Muscle of leg (tissue), 11 donors: ENCODE results near the gene GCH1. TPM values are rescaled to one million over a fixed set of nuclear protein-coding genes. Genes with fewer than 3 reads are reported as not detected.
A peak's percentile ranks its signal among the peaks of the same experiment; 100 is the strongest.
"Not testable (repeated sequence)": the region's sequence is repeated elsewhere in the genome, so short reads cannot be mapped to it uniquely, and the experiment has no call there.

ENCODE experiments used
- DNase-seq: peaks from one replicate; pipeline ENCODE4 v3.0.0; 2013
- H3K27ac ChIP-seq: one replicate; pipeline ENCODE4 v1.5.1; 2013; ENCODE audit warnings: mild to moderate bottlenecking, low read length, control low read depth
- H3K27me3 ChIP-seq: one replicate; pipeline ENCODE4 v1.6.1; 2013; ENCODE audit warnings: low read length; ENCODE audit not compliant: control insufficient read depth, insufficient read depth
- H3K36me3 ChIP-seq: one replicate; pipeline ENCODE4 v1.6.1; 2013; ENCODE audit warnings: low read length; ENCODE audit not compliant: control insufficient read depth, insufficient read depth
- H3K4me1 ChIP-seq: one replicate; pipeline ENCODE4 v1.6.1; 2013; ENCODE audit warnings: low read length; ENCODE audit not compliant: control insufficient read depth, insufficient read depth
- H3K4me3 ChIP-seq: one replicate; pipeline ENCODE4 v1.5.1; 2013; ENCODE audit warnings: low read length, control low read depth
- H3K9me3 ChIP-seq: replicated peaks from 2 replicates; pipeline ENCODE4 v1.6.1; 2013; ENCODE audit warnings: low read depth, low read length; ENCODE audit not compliant: control insufficient read depth
- WGBS: methylation state at CpG from one replicate; pipeline ENCODE4 v1.1.5; 2013; ENCODE audit warnings: missing lambda C conversion rate; ENCODE audit not compliant: insufficient coverage; 5-methylcytosine and 5-hydroxymethylcytosine counted together
- polyA plus RNA-seq, 8 donors: library from polyadenylated mRNA; unstranded; fragments of 120-200 nt; gene quantifications; one replicate each; pipeline versions ENCODE4 v1.2.1 to v1.2.3, GENCODE V29; 2013; ENCODE audit warnings: inconsistent platforms in 1 of 8, low replicate concordance in 1 of 8; ENCODE audit not compliant: insufficient read length in 8 of 8, insufficient read depth in 1 of 8
- total RNA-seq: library from RNA; stranded (reverse); fragments of 120-200 nt; gene quantifications from one replicate; pipeline ENCODE4 v1.2.4, GENCODE V29; 2013

The GCH1 gene
- total and polyA plus RNA-seq, 9 donors, result 2.7 to 5.2 (median 4.2) TPM

DNA sequence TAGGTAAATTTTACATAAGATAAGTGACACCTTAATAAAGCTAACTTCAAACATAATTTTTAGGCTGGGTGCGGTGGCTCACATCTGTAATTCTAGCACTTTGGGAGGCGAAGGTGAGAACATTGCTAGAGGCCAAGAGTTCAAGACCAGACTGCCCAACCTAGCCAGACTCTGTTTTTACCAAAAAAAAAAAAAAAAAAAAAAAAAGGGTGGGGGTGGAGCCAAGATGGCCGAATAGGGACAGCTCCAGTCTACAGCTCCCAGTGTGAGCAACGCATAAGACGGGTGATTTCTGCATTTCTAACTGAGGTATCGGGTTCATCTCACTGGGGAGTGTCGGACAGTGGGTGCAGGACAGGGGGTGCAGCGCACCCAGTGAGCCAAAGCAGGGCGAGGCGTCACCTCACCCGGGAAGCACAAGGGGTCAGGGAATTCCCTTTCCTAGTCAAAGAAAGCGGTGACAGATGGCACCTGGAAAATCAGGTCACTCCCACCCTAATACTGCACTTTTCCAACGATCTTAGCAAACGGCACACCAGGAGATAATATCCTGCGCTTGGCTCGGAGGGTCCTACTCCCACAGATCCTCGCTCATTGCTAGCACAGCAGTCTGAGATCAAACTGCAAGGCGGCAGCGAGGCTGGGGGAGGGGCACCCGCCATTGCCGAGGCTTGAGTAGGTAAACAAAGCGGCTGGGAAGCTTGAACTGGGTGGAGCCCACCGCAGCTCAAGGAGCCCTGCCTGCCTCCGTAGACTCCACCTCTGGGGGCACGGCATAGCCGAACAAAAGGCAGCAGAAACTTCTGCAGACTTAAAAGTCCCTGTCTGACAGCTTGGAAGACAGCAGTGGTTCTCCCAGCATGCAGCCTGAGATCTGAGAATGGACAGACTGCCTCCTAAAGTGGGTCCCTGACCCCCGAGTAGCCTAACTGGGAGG is 32.2 kb downstream of the GCH1 start:
- H3K36me3 ChIP-seq, H3K27me3 ChIP-seq, H3K27ac ChIP-seq, H3K4me3 ChIP-seq, H3K9me3 ChIP-seq, H3K4me1 ChIP-seq, DNase-seq: not testable (repeated sequence)
- 39% methylated on average over 20 of the region's 27 CpGs for WGBS

DNA sequence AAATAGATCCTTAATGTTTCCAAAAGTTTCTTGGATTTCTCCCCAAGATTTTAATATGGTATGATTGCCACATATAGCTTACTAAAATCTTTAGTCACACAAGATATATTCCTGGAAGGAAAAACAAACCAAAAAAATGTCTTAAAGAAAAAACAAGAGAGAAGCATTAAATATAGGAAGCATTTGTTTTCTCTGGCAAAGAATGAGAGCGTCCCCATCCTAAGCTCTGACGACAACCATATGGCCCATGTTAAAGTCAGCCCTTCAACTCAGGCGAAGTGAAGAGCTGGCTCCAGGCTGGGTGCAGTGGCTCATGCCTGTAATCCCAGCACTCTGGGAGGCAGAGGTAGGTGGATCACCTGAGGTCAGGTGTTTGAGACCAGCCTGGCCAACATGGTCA is 35.6 kb downstream of the GCH1 start:
- Histone ChIP-seq H3K36me3 (no peaks in the 10 kb centered on the region), H3K27ac (no peak overlapping the region), H3K9me3 (no peaks in the 10 kb centered on the region), H3K27me3 (no peaks in the 10 kb centered on the region), H3K4me3 (no peak overlapping the region), H3K4me1 (no peaks in the 10 kb centered on the region)
- WGBS, result 25% methylated on average over 1 of the region's 3 CpGs
- peak; percentile 68 for DNase-seq

DNA sequence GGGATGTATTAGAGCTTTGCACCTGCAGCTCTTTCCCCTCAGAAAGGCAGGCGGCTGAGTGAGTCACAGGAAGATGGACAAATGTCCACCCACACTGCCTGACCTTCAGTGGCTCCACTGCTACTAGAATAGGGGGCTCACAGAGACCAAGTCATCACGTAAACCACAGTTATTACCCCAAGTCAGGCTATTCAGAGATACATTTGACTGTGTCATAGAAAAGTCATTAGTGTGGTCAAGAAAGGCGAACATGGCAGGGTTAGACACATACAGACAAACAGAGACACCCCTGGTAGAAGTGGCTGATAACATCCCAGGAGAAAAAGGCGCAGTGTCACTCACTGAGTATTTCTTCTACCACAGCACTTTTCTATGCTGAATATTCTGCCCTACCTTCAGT is 36.0 kb downstream of the GCH1 start:
- Histone ChIP-seq H3K27ac (no peak overlapping the region), H3K27me3 (no peaks in the 10 kb centered on the region), H3K4me1 (no peaks in the 10 kb centered on the region), H3K36me3 (no peaks in the 10 kb centered on the region), H3K4me3 (no peak overlapping the region), H3K9me3 (no peaks in the 10 kb centered on the region)
- no CpG with 5 or more reads among the region's 4 CpGs for WGBS
- no peak for DNase-seq

DNA sequence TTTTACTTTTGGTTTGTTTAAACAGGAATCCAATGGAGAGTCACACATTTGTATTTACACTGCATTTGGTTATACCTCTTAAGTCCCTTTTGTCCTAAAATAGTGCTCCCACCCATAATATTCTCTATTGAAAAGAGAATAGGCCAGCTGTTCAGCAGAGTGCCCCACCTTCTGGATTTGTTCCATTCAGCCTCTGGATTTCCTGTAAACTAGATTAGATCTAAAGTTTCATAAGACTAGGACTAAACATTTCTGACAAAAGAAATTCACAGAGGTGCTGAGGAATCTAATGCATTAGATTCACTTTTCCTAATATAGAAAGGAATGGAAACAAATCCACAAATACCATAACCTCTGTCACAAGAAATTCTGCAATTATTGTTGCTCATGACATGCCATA is 38.1 kb downstream of the GCH1 start:
- H3K27me3 ChIP-seq, result no peaks in the 10 kb centered on the region
- no peak for DNase-seq
- no peak overlapping the region for H3K27ac ChIP-seq
- no peak overlapping the region for H3K4me3 ChIP-seq
- H3K9me3 ChIP-seq, result no peaks in the 10 kb centered on the region
- no peaks in the 10 kb centered on the region for H3K36me3 ChIP-seq
- H3K4me1 ChIP-seq, result no peaks in the 10 kb centered on the region

DNA sequence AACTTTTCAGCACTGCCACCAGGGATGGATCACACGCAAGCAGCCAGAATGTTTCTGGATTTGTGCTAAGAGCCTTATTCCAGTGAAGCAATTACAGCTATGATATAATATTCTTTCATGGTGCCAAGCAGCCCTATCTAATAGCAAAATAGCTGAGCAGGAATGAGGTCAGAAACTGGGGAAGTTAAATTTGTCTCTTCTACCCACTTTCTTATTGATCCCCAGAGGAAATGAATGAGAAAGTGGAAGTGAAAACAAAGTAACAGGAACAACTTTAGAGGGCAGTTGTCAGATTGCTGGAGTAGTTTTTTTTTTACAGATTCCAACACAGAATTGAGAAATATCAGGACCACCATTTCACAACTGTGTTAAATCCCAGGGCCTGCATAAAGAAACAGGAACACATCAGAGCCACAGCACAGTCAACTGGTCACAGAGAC is 44.8 kb downstream of the GCH1 start:
- no peaks in the 10 kb centered on the region for H3K27me3 ChIP-seq
- H3K36me3 ChIP-seq, result no peaks in the 10 kb centered on the region
- H3K27ac ChIP-seq, result no peak overlapping the region
- no peak overlapping the region for H3K4me3 ChIP-seq
- no peaks in the 10 kb centered on the region for H3K9me3 ChIP-seq
- DNase-seq, result peak; percentile 85
- no CpG with 5 or more reads among the region's 1 CpG for WGBS
- no peaks in the 10 kb centered on the region for H3K4me1 ChIP-seq

DNA sequence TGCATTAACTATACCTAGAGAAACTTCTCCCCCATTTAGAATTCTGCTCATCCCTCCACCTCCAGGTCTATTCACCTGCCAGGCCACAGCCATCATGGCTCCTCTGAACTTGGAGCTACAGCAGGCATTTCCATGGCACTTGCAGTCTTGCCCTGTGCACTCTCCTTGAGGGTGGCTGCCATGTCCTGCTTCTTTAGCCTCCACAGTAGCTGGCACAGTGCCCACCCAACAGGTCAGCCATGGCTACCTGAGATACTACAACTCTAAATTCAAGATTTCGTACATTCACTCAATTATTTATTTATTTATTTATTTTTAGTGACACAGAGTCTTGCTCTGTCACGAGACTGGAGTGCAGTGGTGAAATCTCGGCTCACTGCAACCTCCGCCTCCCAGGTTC is 46.5 kb downstream of the GCH1 start:
- H3K36me3 ChIP-seq, result no peaks in the 10 kb centered on the region
- no peaks in the 10 kb centered on the region for H3K9me3 ChIP-seq
- H3K4me1 ChIP-seq, result no peaks in the 10 kb centered on the region
- H3K27ac ChIP-seq, result no peak overlapping the region
- no peak for DNase-seq
- WGBS, result 87% methylated on average over 3 of the region's 4 CpGs
- no peaks in the 10 kb centered on the region for H3K27me3 ChIP-seq
- no peak overlapping the region for H3K4me3 ChIP-seq

DNA sequence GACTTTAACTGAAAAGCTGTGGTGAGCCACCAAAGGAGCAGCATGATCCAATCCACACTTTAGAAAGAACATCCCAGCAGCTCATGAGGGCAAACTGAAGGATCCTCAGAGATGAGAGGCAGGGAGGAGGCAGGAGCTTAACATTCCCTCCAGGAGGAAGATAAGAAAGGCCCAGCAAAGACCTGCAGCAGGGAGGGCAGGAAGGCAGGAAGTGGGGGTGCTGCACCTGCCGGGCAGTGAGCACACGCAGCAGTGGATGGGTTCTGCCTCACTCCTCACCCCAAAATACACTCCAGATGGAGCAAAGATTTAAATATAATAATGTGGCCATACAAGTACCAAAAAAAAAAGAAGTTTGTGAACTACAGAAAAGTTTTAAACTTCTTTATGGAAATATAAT is 48.4 kb downstream of the GCH1 start:
- no peak for DNase-seq
- Histone ChIP-seq H3K4me1 (no peaks in the 10 kb centered on the region), H3K27ac (no peak overlapping the region), H3K36me3 (no peaks in the 10 kb centered on the region), H3K9me3 (no peaks in the 10 kb centered on the region), H3K27me3 (no peaks in the 10 kb centered on the region), H3K4me3 (no peak overlapping the region)
- WGBS, result no CpG with 5 or more reads among the region's 2 CpGs

DNA sequence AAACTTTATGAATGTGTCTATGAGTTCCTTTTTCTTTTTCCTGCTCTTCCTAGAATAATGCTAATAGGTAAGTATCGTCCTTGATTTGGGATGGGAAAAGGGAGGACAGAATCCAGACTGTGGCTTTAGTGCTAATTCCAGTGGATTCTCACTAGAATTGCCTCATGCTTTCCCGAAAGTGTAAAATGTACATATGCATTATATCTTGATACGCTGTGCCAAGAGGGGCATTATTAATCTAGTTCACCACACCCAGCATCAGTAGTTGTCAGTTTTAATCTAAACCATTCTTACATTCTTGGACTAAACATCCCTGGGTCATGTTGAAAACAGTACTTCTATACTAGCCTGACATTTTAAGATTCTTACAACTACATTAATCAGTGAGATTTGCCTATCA is 49.3 kb downstream of the GCH1 start:
- Histone ChIP-seq H3K36me3 (no peaks in the 10 kb centered on the region), H3K27ac (no peak overlapping the region), H3K9me3 (no peaks in the 10 kb centered on the region), H3K4me1 (no peaks in the 10 kb centered on the region), H3K27me3 (no peaks in the 10 kb centered on the region), H3K4me3 (no peak overlapping the region)
- WGBS, result no CpG with 5 or more reads among the region's 3 CpGs
- DNase-seq, result no peak

DNA sequence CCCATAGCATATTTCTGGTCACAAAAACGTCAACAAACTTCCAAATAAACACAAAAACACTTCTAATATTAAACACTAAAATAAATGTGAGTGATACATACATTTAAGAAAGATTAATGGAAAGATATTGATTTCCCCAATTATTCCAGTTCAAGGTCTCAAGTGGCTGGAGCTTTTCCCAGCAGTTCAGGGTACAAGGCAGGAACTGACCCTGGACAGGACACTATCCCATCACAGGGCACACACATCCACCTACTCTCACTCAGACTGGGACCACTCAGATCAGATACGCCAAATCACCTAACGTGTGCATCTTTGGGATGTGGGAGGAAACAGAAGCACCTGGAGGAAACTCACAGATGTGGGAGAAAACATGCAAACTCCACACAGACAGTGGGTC is 50.4 kb downstream of the GCH1 start:
- Histone ChIP-seq H3K27me3 (no peaks in the 10 kb centered on the region), H3K9me3 (no peaks in the 10 kb centered on the region), H3K36me3 (no peaks in the 10 kb centered on the region), H3K4me1 (no peaks in the 10 kb centered on the region), H3K27ac (no peak overlapping the region), H3K4me3 (no peak overlapping the region)
- DNase-seq, result no peak
- WGBS, result no CpG with 5 or more reads among the region's 3 CpGs

DNA sequence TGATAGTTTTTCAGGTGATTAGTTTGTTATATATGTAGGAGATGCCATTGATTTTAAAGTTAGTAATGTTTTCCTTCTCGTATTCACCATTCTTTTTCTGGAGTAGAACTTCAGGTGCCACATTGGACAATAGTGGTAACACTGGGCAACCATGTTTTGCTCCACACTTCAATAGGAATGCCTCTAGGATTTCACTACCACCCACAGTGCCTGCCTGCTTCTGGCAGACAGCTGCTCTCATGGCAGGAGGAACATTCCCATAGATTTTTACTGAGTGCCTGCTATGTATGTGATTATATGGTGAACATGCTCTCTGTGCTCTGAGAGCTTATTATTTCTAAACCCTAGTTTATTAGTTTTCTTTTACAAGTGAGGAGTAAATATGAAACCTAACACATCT is 53.7 kb downstream of the GCH1 start:
- H3K9me3 ChIP-seq, result no peaks in the 10 kb centered on the region
- H3K4me1 ChIP-seq, result no peaks in the 10 kb centered on the region
- no peaks in the 10 kb centered on the region for H3K27me3 ChIP-seq
- no peak overlapping the region for H3K4me3 ChIP-seq
- no peak for DNase-seq
- WGBS, result no CpG with 5 or more reads among the region's 1 CpG
- no peak overlapping the region for H3K27ac ChIP-seq
- no peaks in the 10 kb centered on the region for H3K36me3 ChIP-seq

DNA sequence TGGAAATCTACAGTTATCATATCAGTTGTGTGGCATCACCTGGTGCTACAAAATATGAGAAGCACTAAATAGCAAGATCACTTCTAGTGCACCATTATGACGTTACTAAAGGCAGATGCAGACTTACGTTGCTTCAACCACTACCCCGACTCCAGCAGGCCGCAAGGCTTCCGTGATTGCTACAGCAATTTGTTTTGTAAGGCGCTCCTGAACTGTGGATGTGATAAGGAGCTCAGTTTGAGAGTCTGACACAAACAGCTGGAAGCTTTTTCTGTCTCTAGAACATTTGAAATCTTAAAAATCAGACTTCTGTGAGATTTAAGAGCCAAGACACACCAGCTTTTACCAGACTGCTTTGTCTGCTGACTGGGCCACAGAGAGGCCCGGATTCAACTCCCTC is 57.0 kb downstream of the GCH1 start:
- Histone ChIP-seq H3K4me1 (no peaks in the 10 kb centered on the region), H3K9me3 (no peaks in the 10 kb centered on the region), H3K27ac (no peak overlapping the region), H3K27me3 (no peaks in the 10 kb centered on the region), H3K4me3 (no peak overlapping the region), H3K36me3 (no peaks in the 10 kb centered on the region)
- DNase-seq, result no peak
- WGBS, result 80% methylated on average over 1 of the region's 7 CpGs
